Osteocyte (in vitro differentiated cells): ENCODE results near the gene IRF7. TPM values are rescaled to one million over a fixed set of nuclear protein-coding genes. Genes with fewer than 3 reads are reported as not detected.

ENCODE experiments used
- DNase-seq: peaks from one replicate; pipeline ENCODE4 v3.0.0; 2021; ENCODE audit warnings: mixed read lengths; ENCODE audit not compliant: unreplicated experiment; ENCODE audit errors: extremely low spot score
- H3K27ac Mint-ChIP-seq: one replicate; pipeline ENCODE4 v1.8.0; 2021; ENCODE audit warnings: mild to moderate bottlenecking, mixed read lengths; ENCODE audit not compliant: unreplicated experiment
- H3K27me3 Mint-ChIP-seq: one replicate; pipeline ENCODE4 v1.8.0; 2021; ENCODE audit warnings: mixed read lengths; ENCODE audit not compliant: unreplicated experiment
- H3K36me3 Mint-ChIP-seq: one replicate; pipeline ENCODE4 v1.8.0; 2021; ENCODE audit warnings: mixed read lengths; ENCODE audit not compliant: unreplicated experiment
- H3K4me1 Mint-ChIP-seq: one replicate; pipeline ENCODE4 v1.8.0; 2021; ENCODE audit warnings: mixed read lengths; ENCODE audit not compliant: unreplicated experiment
- H3K4me3 Mint-ChIP-seq: one replicate; pipeline ENCODE4 v1.8.0; 2021; ENCODE audit warnings: mild to moderate bottlenecking, moderate library complexity, mixed read lengths; ENCODE audit not compliant: unreplicated experiment
- H3K9me3 Mint-ChIP-seq: one replicate; pipeline ENCODE4 v1.8.0; 2021; ENCODE audit warnings: mixed read lengths; ENCODE audit not compliant: unreplicated experiment
- CTCF ChIP-seq: fragments of 200-600 bp; sonication (generic); IDR thresholded peaks from 2 replicates; pipeline ENCODE4 v1.5.0; 2021; ENCODE audit warnings: antibody characterized with exemption, mild to moderate bottlenecking, moderate library complexity
- total RNA-seq: library from RNA; stranded (reverse); gene quantifications from 2 replicates; pipeline ENCODE4 v1.2.1, GENCODE V29; 2021

Gene IRF7
- total RNA-seq, 1 donor from 2014 or later: 15.4 TPM

GRCh38 chr11:646214-646613 lies 30.5 kb upstream of the IRF7 start:
- H3K27me3 Mint-ChIP-seq: no peaks in the 10 kb centered on the region
- no peak overlapping the region for H3K4me3 Mint-ChIP-seq
- H3K4me1 Mint-ChIP-seq: peaks cover 8% of the 10 kb centered on the region
- no peak overlapping the region for H3K27ac Mint-ChIP-seq
- no peak for TF ChIP-seq CTCF
- H3K9me3 Mint-ChIP-seq: no peaks in the 10 kb centered on the region
- H3K36me3 Mint-ChIP-seq: peaks cover 11% of the 10 kb centered on the region
- DNase-seq: peak; percentile 83

- Mint-ChIP-seq H3K4me1 (peaks cover 10% of the 10 kb centered on the region), H3K4me3 (no peak overlapping the region), H3K9me3 (no peaks in the 10 kb centered on the region), H3K27me3 (no peaks in the 10 kb centered on the region), H3K36me3 (peaks cover 10% of the 10 kb centered on the region), H3K27ac (no peak overlapping the region)
- no peak for TF ChIP-seq CTCF
- no peak for DNase-seq
Observed at GRCh38 chr11:645536-645935, 29.8 kb upstream of the IRF7 start.

GRCh38 chr11:643849-644738 lies 28.3 kb upstream of the IRF7 start:
- H3K4me1 Mint-ChIP-seq: peaks cover 14% of the 10 kb centered on the region
- DNase-seq: peak; percentile 83
- no peak overlapping the region for H3K27ac Mint-ChIP-seq
- no peak for TF ChIP-seq CTCF
- no peaks in the 10 kb centered on the region for H3K27me3 Mint-ChIP-seq
- H3K4me3 Mint-ChIP-seq: no peak overlapping the region
- peaks cover 10% of the 10 kb centered on the region for H3K36me3 Mint-ChIP-seq
- no peaks in the 10 kb centered on the region for H3K9me3 Mint-ChIP-seq

- TF ChIP-seq CTCF: no peak
- Mint-ChIP-seq H3K27ac (no peak overlapping the region), H3K36me3 (peaks cover 9% of the 10 kb centered on the region), H3K9me3 (no peaks in the 10 kb centered on the region), H3K4me3 (no peak overlapping the region), H3K27me3 (no peaks in the 10 kb centered on the region), H3K4me1 (peaks cover 21% of the 10 kb centered on the region)
- DNase-seq: no peak
Observed at GRCh38 chr11:643366-643765, 27.6 kb upstream of the IRF7 start.

- no peak overlapping the region for H3K27ac Mint-ChIP-seq
- H3K36me3 Mint-ChIP-seq: peaks cover 6% of the 10 kb centered on the region
- no peak for TF ChIP-seq CTCF
- H3K27me3 Mint-ChIP-seq: peaks cover 3% of the 10 kb centered on the region
- no peak overlapping the region for H3K4me3 Mint-ChIP-seq
- no peaks in the 10 kb centered on the region for H3K9me3 Mint-ChIP-seq
- no peak for DNase-seq
- H3K4me1 Mint-ChIP-seq: peaks cover 27% of the 10 kb centered on the region
Observed at GRCh38 chr11:641806-642370, 26.1 kb upstream of the IRF7 start.
